ENCODE measurements around the gene ZNF827.

Gene ZNF827

GRCh38 chr4:145934434-145935047 is 4.1 kb downstream of the ZNF827 start:
- no peak for DNase-seq

GRCh38 chr4:145933134-145933533 is 5.5 kb downstream of the ZNF827 start:
- no peak for DNase-seq

GRCh38 chr4:145931403-145931802 is 7.2 kb downstream of the ZNF827 start:
- no peak for DNase-seq

- no peak for DNase-seq
Measured at GRCh38 chr4:145930592-145930991, 8.0 kb downstream of the ZNF827 start.

- DNase-seq = no peak
Measured at GRCh38 chr4:145929415-145930178, 9.0 kb downstream of the ZNF827 start.

GRCh38 chr4:145928748-145929147 is 9.9 kb downstream of the ZNF827 start:
- no peak for DNase-seq

GRCh38 chr4:145927030-145927429 is 11.6 kb downstream of the ZNF827 start:
- no peak for DNase-seq

GRCh38 chr4:145921231-145921630 is 17.4 kb downstream of the ZNF827 start:
- DNase-seq = no peak

GRCh38 chr4:145920205-145920604 is 18.4 kb downstream of the ZNF827 start:
- no peak for DNase-seq

GRCh38 chr4:145912376-145912775 is 26.2 kb downstream of the ZNF827 start:
- DNase-seq = no peak

- DNase-seq = no peak
Measured at GRCh38 chr4:145909773-145910172, 28.9 kb downstream of the ZNF827 start.

GRCh38 chr4:145909281-145909715 is 29.3 kb downstream of the ZNF827 start:
- no peak for DNase-seq

- no peak for DNase-seq
Measured at GRCh38 chr4:145907812-145908211, 30.8 kb downstream of the ZNF827 start.

- no peak for DNase-seq
Measured at GRCh38 chr4:145907390-145907789, 31.2 kb downstream of the ZNF827 start.

- no peak for DNase-seq
Measured at GRCh38 chr4:145904413-145905177, 34.0 kb downstream of the ZNF827 start.

- DNase-seq = no peak
Measured at GRCh38 chr4:145902522-145902921, 36.1 kb downstream of the ZNF827 start.

- DNase-seq = no peak
Measured at GRCh38 chr4:145899886-145900460, 38.6 kb downstream of the ZNF827 start.

- no peak for DNase-seq
Measured at GRCh38 chr4:145898926-145899531, 39.6 kb downstream of the ZNF827 start.

- DNase-seq = no peak
Measured at GRCh38 chr4:145898466-145898865, 40.2 kb downstream of the ZNF827 start.

GRCh38 chr4:145895056-145895455 is 43.6 kb downstream of the ZNF827 start:
- DNase-seq = no peak

- DNase-seq = no peak
Measured at GRCh38 chr4:145891958-145892357, 46.7 kb downstream of the ZNF827 start.

GRCh38 chr4:145890689-145891088 is 47.9 kb downstream of the ZNF827 start:
- DNase-seq = no peak

GRCh38 chr4:145888393-145888792 is 50.2 kb downstream of the ZNF827 start:
- no peak for DNase-seq

Measured in stimulated activated CD4-positive, alpha-beta T cell treated with anti-CD3 and anti-CD28 coated beads, Interleukin-12 subunit alpha, Interleukin-12 subunit beta, amount 100 ng/mL, for 4 hours (primary cell).